Measurements from ENCODE around the gene MAST4.

Gene MAST4

DNA sequence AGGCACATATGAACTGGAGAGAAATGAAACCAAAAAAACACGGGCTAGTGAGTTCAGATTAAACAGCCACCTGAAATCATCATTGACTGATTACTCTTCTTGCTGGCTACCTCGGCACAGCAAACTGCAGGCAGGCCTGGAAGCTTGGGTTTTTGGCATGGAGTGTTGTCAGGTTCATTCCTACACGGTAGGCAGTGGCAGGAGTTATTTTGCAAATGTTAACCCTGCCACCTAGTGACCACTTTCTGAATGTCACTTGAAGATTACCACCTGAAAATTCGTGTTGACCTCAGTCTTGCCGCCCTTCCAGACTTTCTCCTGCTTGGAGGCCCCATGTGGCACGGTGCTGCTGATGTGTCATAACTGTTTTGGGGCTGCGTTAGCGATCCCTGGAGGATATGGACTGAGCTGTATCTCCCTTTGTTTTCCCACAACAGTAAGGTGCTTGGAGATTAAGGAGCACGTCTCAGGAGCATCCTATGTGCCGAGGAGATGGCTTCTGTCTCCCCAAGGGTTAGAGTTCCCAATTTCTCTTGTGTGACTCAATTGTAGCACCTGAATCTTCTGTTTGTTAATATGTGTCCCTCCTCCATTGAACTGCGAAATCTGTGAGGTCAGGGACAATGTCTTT is 613.1 kb downstream of the MAST4 start:
- DNase-seq (ENCODE audit: low spot score), result peak; percentile 84

- no peak for DNase-seq (ENCODE audit: low spot score)
Measured at GRCh38 chr5:67211926-67212325, 615.7 kb downstream of the MAST4 start.

GRCh38 chr5:67214036-67214435 is 617.8 kb downstream of the MAST4 start:
- no peak for DNase-seq (ENCODE audit: low spot score)

GRCh38 chr5:67214707-67215447 is 618.7 kb downstream of the MAST4 start:
- no peak for DNase-seq (ENCODE audit: low spot score)

DNA sequence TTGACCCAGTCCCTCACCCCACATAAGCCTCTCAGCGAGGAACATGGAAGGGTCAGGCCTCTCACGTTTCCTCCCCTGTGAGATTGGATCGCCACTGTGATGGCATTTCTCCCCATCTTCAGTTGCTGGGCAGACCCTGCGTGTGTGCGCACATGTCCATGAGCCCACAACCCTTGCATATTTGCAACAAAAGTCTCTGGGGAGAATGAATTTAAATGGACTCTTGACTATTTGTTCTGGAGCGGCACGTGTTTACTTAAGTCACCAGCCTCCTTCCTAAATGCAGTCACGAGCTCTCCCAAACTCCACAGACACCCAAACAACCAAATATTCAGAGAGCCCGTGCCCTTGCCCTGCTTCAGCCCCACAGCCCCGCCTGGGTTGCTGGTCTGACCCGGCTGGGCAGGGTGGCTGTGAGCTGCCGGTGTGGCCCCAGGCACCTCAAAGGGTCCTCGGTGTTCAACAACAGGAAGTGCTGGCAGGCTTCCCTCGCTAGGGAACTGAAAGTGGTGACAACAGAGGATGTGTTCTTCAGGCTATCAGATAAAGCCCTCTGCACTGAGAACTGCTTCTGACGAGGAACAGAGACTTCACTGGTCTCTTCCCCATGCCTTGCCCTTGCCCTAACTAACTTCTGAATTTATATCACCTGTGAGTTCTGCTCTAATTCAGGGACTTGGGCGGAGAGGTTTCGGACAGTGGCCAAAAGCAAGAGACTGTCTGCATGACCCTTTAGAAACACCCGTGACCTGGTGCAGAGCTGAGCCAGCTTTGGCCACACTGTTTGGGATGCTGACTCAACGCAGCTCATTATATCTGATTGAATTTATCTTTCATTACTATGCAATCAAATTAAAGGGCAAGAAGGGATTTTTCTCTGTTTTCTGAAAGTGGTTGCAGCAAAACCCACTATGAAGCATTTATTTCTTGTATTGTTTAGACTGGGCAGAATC is 619.6 kb downstream of the MAST4 start:
- DNase-seq (ENCODE audit: low spot score), result peak; percentile 80

GRCh38 chr5:67216564-67216963 is 620.4 kb downstream of the MAST4 start:
- DNase-seq (ENCODE audit: low spot score), result no peak
